Mesendoderm (in vitro differentiated cells): ENCODE measurements around the gene IFITM10.

ENCODE experiments used
- DNase-seq: peaks from one replicate; pipeline ENCODE4 v3.0.0; 2013
- H2AK5ac ChIP-seq: 2 replicates; pipeline ENCODE4 v1.6.1; 2013; ENCODE audit warnings: low read length, inconsistent platforms
- H2BK120ac ChIP-seq: 2 replicates; pipeline ENCODE4 v1.6.1; 2013; ENCODE audit warnings: low read depth, mild to moderate bottlenecking, low read length, moderate library complexity, mixed read lengths
- H2BK15ac ChIP-seq: replicated peaks from 2 replicates; pipeline ENCODE4 v1.6.1; 2013; ENCODE audit warnings: low read depth, mild to moderate bottlenecking, moderate library complexity
- H2BK5ac ChIP-seq: 2 replicates; pipeline ENCODE4 v1.6.1; 2013; ENCODE audit warnings: low read length, inconsistent platforms
- H3K18ac ChIP-seq: 2 replicates; pipeline ENCODE4 v1.6.1; 2013; ENCODE audit warnings: mild to moderate bottlenecking, low read length, mixed read lengths
- H3K23ac ChIP-seq: one replicate; pipeline ENCODE4 v1.6.1; 2013; ENCODE audit warnings: low read length
- H3K27ac ChIP-seq: 2 replicates; pipeline ENCODE4 v1.5.1; 2013; ENCODE audit warnings: low read depth, mild to moderate bottlenecking, inconsistent platforms, low read length, moderate library complexity
- H3K27me3 ChIP-seq: 2 replicates; pipeline ENCODE4 v1.6.1; 2013; ENCODE audit warnings: low read length, control low read depth, mild to moderate bottlenecking, inconsistent platforms; ENCODE audit not compliant: insufficient read depth, poor library complexity
- H3K36me3 ChIP-seq: 2 replicates; pipeline ENCODE4 v1.6.1; 2013; ENCODE audit warnings: low read length, inconsistent platforms; ENCODE audit not compliant: control insufficient read depth, insufficient read depth
- H3K4ac ChIP-seq: one replicate; pipeline ENCODE4 v1.6.1; 2013; ENCODE audit warnings: low read depth, mild to moderate bottlenecking, low read length, moderate library complexity
- H3K4me1 ChIP-seq: 2 replicates; pipeline ENCODE4 v1.6.1; 2013; ENCODE audit warnings: low read depth, low read length, inconsistent platforms; ENCODE audit not compliant: control insufficient read depth
- H3K4me2 ChIP-seq: 2 replicates; pipeline ENCODE4 v1.6.1; 2013; ENCODE audit warnings: low read length
- H3K4me3 ChIP-seq: 2 replicates; pipeline ENCODE4 v1.5.1; 2013; ENCODE audit warnings: mild to moderate bottlenecking, low read length
- H3K56ac ChIP-seq: one replicate; pipeline ENCODE4 v1.6.1; 2013; ENCODE audit warnings: low read length
- H3K79me1 ChIP-seq: 2 replicates; pipeline ENCODE4 v1.6.1; 2013; ENCODE audit warnings: low read length, inconsistent platforms
- H3K79me2 ChIP-seq: 2 replicates; pipeline ENCODE4 v1.6.1; 2013; ENCODE audit warnings: mild to moderate bottlenecking, low read length; ENCODE audit not compliant: control insufficient read depth, insufficient read depth
- H3K9ac ChIP-seq: 2 replicates; pipeline ENCODE4 v1.6.1; 2013; ENCODE audit warnings: low read length, inconsistent platforms
- H4K5ac ChIP-seq: one replicate; pipeline ENCODE4 v1.6.1; 2013; ENCODE audit warnings: low read length
- H4K8ac ChIP-seq: one replicate; pipeline ENCODE4 v1.6.1; 2013; ENCODE audit warnings: low read depth, mild to moderate bottlenecking, control low read depth, low read length, moderate library complexity
- WGBS: extraction: QIAGEN DNeasy Blood & Tissue Kit; methylation state at CpG from one replicate; pipeline ENCODE4 v1.1.7; 2013; ENCODE audit warnings: low lambda C conversion rate, missing lambda C conversion rate; ENCODE audit not compliant: insufficient coverage; ENCODE audit errors: extremely low coverage; 5-methylcytosine and 5-hydroxymethylcytosine counted together

IFITM10 gene

GRCh38 chr11:1751531-1751921, 1.1 kb upstream of the IFITM10 start:
- no peak overlapping the region for H3K4me2 ChIP-seq
- H3K79me2 ChIP-seq, result no peaks in the 10 kb centered on the region
- no peaks in the 10 kb centered on the region for H3K79me1 ChIP-seq
- no peak for DNase-seq
- H3K4ac ChIP-seq, result no peak overlapping the region
- no peak overlapping the region for H3K56ac ChIP-seq
- H2AK5ac ChIP-seq, result no peak overlapping the region
- no peak overlapping the region for H4K8ac ChIP-seq
- no peak overlapping the region for H4K5ac ChIP-seq
- H2BK5ac ChIP-seq, result no peak overlapping the region
- no peak overlapping the region for H3K23ac ChIP-seq
- H3K4me1 ChIP-seq, result no peaks in the 10 kb centered on the region
- H3K4me3 ChIP-seq, result no peak overlapping the region
- H3K18ac ChIP-seq, result no peak overlapping the region
- no CpG with 5 or more reads among the region's 5 CpGs for WGBS
- H2BK120ac ChIP-seq, result no peak overlapping the region
- no peak overlapping the region for H3K27ac ChIP-seq
- H3K9ac ChIP-seq, result no peak overlapping the region
- H2BK15ac ChIP-seq, result no peak overlapping the region
- H3K36me3 ChIP-seq, result no peaks in the 10 kb centered on the region
- H3K27me3 ChIP-seq, result peaks cover 14% of the 10 kb centered on the region

- no peaks in the 10 kb centered on the region for H3K36me3 ChIP-seq
- no peak overlapping the region for H4K5ac ChIP-seq
- no peak overlapping the region for H3K23ac ChIP-seq
- H3K4me3 ChIP-seq, result no peak overlapping the region
- H2BK15ac ChIP-seq, result no peak overlapping the region
- no peaks in the 10 kb centered on the region for H3K79me1 ChIP-seq
- H3K9ac ChIP-seq, result no peak overlapping the region
- DNase-seq, result no peak
- no peak overlapping the region for H3K4ac ChIP-seq
- H2BK5ac ChIP-seq, result no peak overlapping the region
- H3K56ac ChIP-seq, result no peak overlapping the region
- no peak overlapping the region for H2BK120ac ChIP-seq
- no peak overlapping the region for H2AK5ac ChIP-seq
- peaks cover 14% of the 10 kb centered on the region for H3K27me3 ChIP-seq
- H4K8ac ChIP-seq, result no peak overlapping the region
- no peaks in the 10 kb centered on the region for H3K4me1 ChIP-seq
- no peaks in the 10 kb centered on the region for H3K79me2 ChIP-seq
- no peak overlapping the region for H3K4me2 ChIP-seq
- H3K27ac ChIP-seq, result no peak overlapping the region
- no peak overlapping the region for H3K18ac ChIP-seq
- no CpG with 5 or more reads among the region's 14 CpGs for WGBS
These were observed 590 bp upstream of the IFITM10 start for GRCh38 chr11:1750840-1751530.

- Histone ChIP-seq H2BK15ac (no peak overlapping the region), H3K27ac (no peak overlapping the region), H3K36me3 (no peaks in the 10 kb centered on the region), H3K4me3 (no peak overlapping the region), H2BK5ac (no peak overlapping the region), H4K8ac (no peak overlapping the region), H3K56ac (no peak overlapping the region), H3K4me2 (no peak overlapping the region), H3K27me3 (peaks cover 14% of the 10 kb centered on the region), H3K79me1 (no peaks in the 10 kb centered on the region), H3K23ac (no peak overlapping the region), H2AK5ac (no peak overlapping the region), H3K79me2 (no peaks in the 10 kb centered on the region), H3K18ac (no peak overlapping the region), H3K4me1 (no peaks in the 10 kb centered on the region), H3K4ac (no peak overlapping the region), H3K9ac (no peak overlapping the region), H4K5ac (no peak overlapping the region), H2BK120ac (no peak overlapping the region)
- DNase-seq, result no peak
- no CpG with 5 or more reads among the region's 25 CpGs for WGBS
These were observed 722 bp downstream of the IFITM10 start for GRCh38 chr11:1749395-1750351.

GRCh38 chr11:1748636-1749394, 1.6 kb downstream of the IFITM10 start:
- Histone ChIP-seq H2AK5ac (no peak overlapping the region), H3K23ac (no peak overlapping the region), H3K79me1 (no peaks in the 10 kb centered on the region), H3K4me1 (no peaks in the 10 kb centered on the region), H4K8ac (no peak overlapping the region), H4K5ac (no peak overlapping the region), H3K4ac (no peak overlapping the region), H2BK15ac (no peak overlapping the region), H3K27ac (no peak overlapping the region), H3K9ac (peak overlapping the region; percentile 16), H3K4me3 (no peak overlapping the region), H3K36me3 (no peaks in the 10 kb centered on the region), H3K4me2 (no peak overlapping the region), H3K18ac (no peak overlapping the region), H2BK5ac (no peak overlapping the region), H3K56ac (no peak overlapping the region), H2BK120ac (no peak overlapping the region), H3K27me3 (peaks cover 14% of the 10 kb centered on the region), H3K79me2 (no peaks in the 10 kb centered on the region)
- no peak for DNase-seq
- WGBS, result no CpG with 5 or more reads among the region's 84 CpGs

GRCh38 chr11:1747753-1748635, 2.4 kb downstream of the IFITM10 start:
- H3K9ac ChIP-seq, result no peak overlapping the region
- no peaks in the 10 kb centered on the region for H3K36me3 ChIP-seq
- H3K56ac ChIP-seq, result no peak overlapping the region
- no peak overlapping the region for H2BK120ac ChIP-seq
- H3K4me3 ChIP-seq, result no peak overlapping the region
- no peak overlapping the region for H2BK15ac ChIP-seq
- H3K27me3 ChIP-seq, result peaks cover 14% of the 10 kb centered on the region
- H4K8ac ChIP-seq, result no peak overlapping the region
- H3K79me2 ChIP-seq, result no peaks in the 10 kb centered on the region
- H3K18ac ChIP-seq, result no peak overlapping the region
- DNase-seq, result no peak
- H2AK5ac ChIP-seq, result no peak overlapping the region
- H3K4ac ChIP-seq, result no peak overlapping the region
- H2BK5ac ChIP-seq, result no peak overlapping the region
- H3K4me2 ChIP-seq, result no peak overlapping the region
- H3K79me1 ChIP-seq, result no peaks in the 10 kb centered on the region
- H3K27ac ChIP-seq, result no peak overlapping the region
- WGBS, result no CpG with 5 or more reads among the region's 72 CpGs
- peak overlapping the region; percentile 24 for H3K23ac ChIP-seq
- no peaks in the 10 kb centered on the region for H3K4me1 ChIP-seq
- no peak overlapping the region for H4K5ac ChIP-seq
